ENCODE measurements around the gene XYLT1.

Gene XYLT1

GRCh38 chr16:17501321-17501720 is 30.6 kb upstream of the XYLT1 start:
- no peak overlapping the region for H3K27ac ChIP-seq
- TF ChIP-seq CTCF (IDR thresholded peaks at IDR 0.05) (no peak), ZFX (IDR thresholded peaks at IDR 0.05; ENCODE audit: borderline replicate concordance) (no peak)

- TF ChIP-seq ZFX (IDR thresholded peaks at IDR 0.05; ENCODE audit: borderline replicate concordance), result no peak
- no peak for TF ChIP-seq CTCF (IDR thresholded peaks at IDR 0.05)
- no peak overlapping the region for H3K27ac ChIP-seq
These were observed 28.6 kb upstream of the XYLT1 start for GRCh38 chr16:17499223-17499902.

GRCh38 chr16:17497648-17498047 is 26.9 kb upstream of the XYLT1 start:
- H3K27ac ChIP-seq, result no peak overlapping the region
- no peak for TF ChIP-seq CTCF (IDR thresholded peaks at IDR 0.05)
- TF ChIP-seq ZFX (IDR thresholded peaks at IDR 0.05; ENCODE audit: borderline replicate concordance), result no peak

- H3K27ac ChIP-seq, result no peak overlapping the region
- TF ChIP-seq CTCF (IDR thresholded peaks at IDR 0.05) (no peak), ZFX (IDR thresholded peaks at IDR 0.05; ENCODE audit: borderline replicate concordance) (no peak)
These were observed 26.1 kb upstream of the XYLT1 start for GRCh38 chr16:17496891-17497290.

- no peak overlapping the region for H3K27ac ChIP-seq
- TF ChIP-seq ZFX (IDR thresholded peaks at IDR 0.05; ENCODE audit: borderline replicate concordance), result no peak
- TF ChIP-seq CTCF (IDR thresholded peaks at IDR 0.05), result no peak
These were observed 22.3 kb upstream of the XYLT1 start for GRCh38 chr16:17493012-17493411.

GRCh38 chr16:17491140-17491662 is 20.4 kb upstream of the XYLT1 start:
- TF ChIP-seq ZFX (IDR thresholded peaks at IDR 0.05; ENCODE audit: borderline replicate concordance), result no peak
- TF ChIP-seq CTCF (IDR thresholded peaks at IDR 0.05), result no peak

GRCh38 chr16:17488506-17488905 is 17.7 kb upstream of the XYLT1 start:
- no peak for TF ChIP-seq CTCF (IDR thresholded peaks at IDR 0.05)
- TF ChIP-seq ZFX (IDR thresholded peaks at IDR 0.05; ENCODE audit: borderline replicate concordance), result no peak
- H3K27ac ChIP-seq, result no peak overlapping the region

More at GRCh38 chr16:17491140-17491662, 20.4 kb upstream of the XYLT1 start:
- no peak overlapping the region for H3K27ac ChIP-seq
